Spleen (tissue), 7 donors: ENCODE data around the gene PRDX4.

ENCODE experiments used
- POLR2AphosphoS5 ChIP-seq, 3 donors: sonication (generic); formaldehyde crosslinking; IDR thresholded peaks; one replicate each; pipeline ENCODE4 v1.5.1; 2017; ENCODE audit warnings: antibody characterized with exemption in 3 of 3
- TF ChIP-seq, protein P1 (sequence below), 11 experiments: fragments of 200-600 bp in 7 of 11; fragments of 450-650 bp in 4 of 11; sonication (generic) in 4 of 11; IDR thresholded peaks in 8 of 11; conservative IDR thresholded peaks in 3 of 11; 1 replicate in 7 of 11; 2 replicates in 4 of 11; pipeline versions ENCODE4 v1.4.0 to v1.8.0; 2016 to 2021; ENCODE audit warnings: antibody characterized with exemption in 11 of 11, inconsistent platforms in 4 of 11, mild to moderate bottlenecking in 1 of 11
- donor health status: DM: no; HTN: no; CAD: no; lungs with moderate emphysema.
- donor health status: DM: no; HTN: no; CAD: no.
- donor health status: DM: no; HTN: no; CAD: no.

DNA sequence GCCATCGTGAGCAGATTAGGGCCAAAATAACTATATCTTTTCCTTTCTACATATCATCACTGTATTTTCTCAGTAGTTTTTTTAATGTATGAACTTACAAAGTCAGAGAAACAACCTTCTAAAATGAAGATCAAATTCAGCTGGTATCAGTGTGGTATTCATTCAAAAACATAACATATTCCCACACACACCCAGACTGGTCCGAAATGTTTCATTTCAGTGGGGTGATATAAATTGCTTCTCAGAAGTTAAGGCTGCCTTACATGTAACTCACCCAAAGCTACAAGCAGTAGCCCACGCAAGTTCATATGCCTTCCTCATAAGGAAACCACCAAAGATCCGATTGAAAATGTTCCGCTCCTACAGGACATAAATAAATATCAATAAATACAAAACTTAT lies 37.9 kb downstream of the PRDX4 start:
- TF ChIP-seq, protein P1, sequence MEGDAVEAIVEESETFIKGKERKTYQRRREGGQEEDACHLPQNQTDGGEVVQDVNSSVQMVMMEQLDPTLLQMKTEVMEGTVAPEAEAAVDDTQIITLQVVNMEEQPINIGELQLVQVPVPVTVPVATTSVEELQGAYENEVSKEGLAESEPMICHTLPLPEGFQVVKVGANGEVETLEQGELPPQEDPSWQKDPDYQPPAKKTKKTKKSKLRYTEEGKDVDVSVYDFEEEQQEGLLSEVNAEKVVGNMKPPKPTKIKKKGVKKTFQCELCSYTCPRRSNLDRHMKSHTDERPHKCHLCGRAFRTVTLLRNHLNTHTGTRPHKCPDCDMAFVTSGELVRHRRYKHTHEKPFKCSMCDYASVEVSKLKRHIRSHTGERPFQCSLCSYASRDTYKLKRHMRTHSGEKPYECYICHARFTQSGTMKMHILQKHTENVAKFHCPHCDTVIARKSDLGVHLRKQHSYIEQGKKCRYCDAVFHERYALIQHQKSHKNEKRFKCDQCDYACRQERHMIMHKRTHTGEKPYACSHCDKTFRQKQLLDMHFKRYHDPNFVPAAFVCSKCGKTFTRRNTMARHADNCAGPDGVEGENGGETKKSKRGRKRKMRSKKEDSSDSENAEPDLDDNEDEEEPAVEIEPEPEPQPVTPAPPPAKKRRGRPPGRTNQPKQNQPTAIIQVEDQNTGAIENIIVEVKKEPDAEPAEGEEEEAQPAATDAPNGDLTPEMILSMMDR (IDR thresholded peaks at IDR 0.05 in 8 of 11, conservative IDR thresholded peaks at IDR 0.05 in 3 of 11), result no peak
- TF ChIP-seq POLR2AphosphoS5 (IDR thresholded peaks at IDR 0.05), result no peak
